Liver (tissue), 9 donors: ENCODE data around the gene P2RY14. TPM values are rescaled to one million over a fixed set of nuclear protein-coding genes. Genes with fewer than 3 reads are reported as not detected.

Experiments
- DNase-seq: peaks from one replicate; pipeline ENCODE4 v3.0.0-alpha.2; 2017; ENCODE audit warnings: low spot score
- H3K27ac ChIP-seq, 2 donors: one replicate each; pipeline ENCODE4 v1.7.0; 2013; ENCODE audit warnings: inconsistent platforms in 2 of 2, low read length in 2 of 2, control low read depth in 1 of 2, low read depth in 1 of 2, mild to moderate bottlenecking in 1 of 2
- H3K27me3 ChIP-seq, 4 donors: one replicate each; pipeline versions ENCODE4 v1.6.1 to v1.7.0; 2013; ENCODE audit warnings: low read length in 3 of 4, inconsistent platforms in 1 of 4, mild to moderate bottlenecking in 1 of 4, moderate library complexity in 1 of 4; ENCODE audit not compliant: control insufficient read depth in 4 of 4, insufficient read depth in 4 of 4
- H3K36me3 ChIP-seq, 4 donors: one replicate each; pipeline versions ENCODE4 v1.6.1 to v1.7.0; 2013; ENCODE audit warnings: low read length in 3 of 4, mild to moderate bottlenecking in 3 of 4, low read depth in 1 of 4, moderate library complexity in 1 of 4; ENCODE audit not compliant: control insufficient read depth in 4 of 4, insufficient read depth in 3 of 4
- H3K4me1 ChIP-seq, 4 donors: one replicate each; pipeline versions ENCODE4 v1.6.1 to v1.7.0; 2013; ENCODE audit warnings: low read length in 3 of 4, mild to moderate bottlenecking in 3 of 4, moderate library complexity in 1 of 4; ENCODE audit not compliant: control insufficient read depth in 4 of 4, insufficient read depth in 4 of 4
- H3K4me3 ChIP-seq, 3 donors: one replicate each; pipeline versions ENCODE4 v1.6.1 to v1.7.0; 2013; ENCODE audit warnings: low read length in 3 of 3, control low read depth in 1 of 3, low read depth in 1 of 3, mild to moderate bottlenecking in 1 of 3
- H3K9ac ChIP-seq, 2 donors: one replicate each; pipeline ENCODE4 v1.7.0; 2013; ENCODE audit warnings: low read length in 2 of 2, mild to moderate bottlenecking in 2 of 2, moderate library complexity in 2 of 2, control low read depth in 1 of 2, low read depth in 1 of 2
- H3K9me3 ChIP-seq, 4 donors: one replicate each; pipeline versions ENCODE4 v1.6.1 to v1.7.0; 2013; ENCODE audit warnings: low read length in 3 of 4; ENCODE audit not compliant: control insufficient read depth in 4 of 4
- EGR1 ChIP-seq, 2 donors: IDR thresholded peaks; 2 replicates each; pipeline ENCODE4 v1.6.1; 2016 to 2018; ENCODE audit warnings: antibody characterized with exemption in 2 of 2, low read depth in 2 of 2
- FOXA1 ChIP-seq: IDR thresholded peaks from 2 replicates; pipeline ENCODE4 v1.6.1; 2016; ENCODE audit warnings: antibody characterized with exemption
- FOXA2 ChIP-seq: IDR thresholded peaks from 2 replicates; pipeline ENCODE4 v1.6.1; 2016; ENCODE audit warnings: antibody characterized with exemption
- GABPA ChIP-seq, 2 donors: IDR thresholded peaks in 1 of 2; conservative IDR thresholded peaks in 1 of 2; 2 replicates each; pipeline ENCODE4 v1.6.1; 2016; ENCODE audit warnings: antibody characterized with exemption in 2 of 2, mild to moderate bottlenecking in 1 of 2, moderate library complexity in 1 of 2
- HNF4A ChIP-seq, 2 donors: conservative IDR thresholded peaks; 2 replicates each; pipeline ENCODE4 v1.6.1; 2016; ENCODE audit warnings: antibody characterized with exemption in 2 of 2, mild to moderate bottlenecking in 2 of 2
- HNF4G ChIP-seq: IDR thresholded peaks from 2 replicates; pipeline ENCODE4 v1.6.1; 2016; ENCODE audit warnings: antibody characterized with exemption
- JUND ChIP-seq, 2 donors: IDR thresholded peaks; 2 replicates each; pipeline ENCODE4 v1.6.1; 2016; ENCODE audit warnings: antibody characterized with exemption in 2 of 2
- NR2F2 ChIP-seq: IDR thresholded peaks from 2 replicates; pipeline ENCODE4 v1.6.1; 2016; ENCODE audit warnings: antibody characterized with exemption
- RAD21 ChIP-seq, 2 donors: IDR thresholded peaks; 2 replicates each; pipeline ENCODE4 v1.6.1; 2016; ENCODE audit warnings: antibody characterized with exemption in 2 of 2, mild to moderate bottlenecking in 2 of 2
- RXRA ChIP-seq, 2 donors: IDR thresholded peaks; 2 replicates each; pipeline ENCODE4 v1.6.1; 2017 to 2018; ENCODE audit warnings: antibody characterized with exemption in 2 of 2, mild to moderate bottlenecking in 1 of 2
- SP1 ChIP-seq: IDR thresholded peaks from 2 replicates; pipeline ENCODE4 v1.6.1; 2018; ENCODE audit warnings: antibody characterized with exemption, mild to moderate bottlenecking
- TAF1 ChIP-seq: conservative IDR thresholded peaks from 2 replicates; pipeline ENCODE4 v1.6.1; 2016; ENCODE audit warnings: antibody characterized with exemption, mild to moderate bottlenecking
- YY1 ChIP-seq: IDR thresholded peaks from 2 replicates; pipeline ENCODE4 v1.6.1; 2016; ENCODE audit warnings: antibody characterized with exemption, mild to moderate bottlenecking
- WGBS: extraction: QIAGEN DNeasy Blood & Tissue Kit; methylation state at CpG from one replicate; pipeline ENCODE4 v1.1.7; 2013; 5-methylcytosine and 5-hydroxymethylcytosine counted together
- polyA plus RNA-seq, 2 donors: library from polyadenylated mRNA; stranded (reverse) in 1 of 2; unstranded in 1 of 2; fragments of 200-250 nt in 1 of 2; fragments of >200 nt in 1 of 2; fragmentation: Nextera tagmentation in 1 of 2; extraction: Ambion mirVana in 1 of 2; gene quantifications; one replicate each; pipeline versions ENCODE4 v1.2.1 to v1.2.3, GENCODE V29; 2013 to 2015
- total RNA-seq, 2 donors: library from RNA; depleted of rRNA; stranded (reverse); fragments of >200 nt; gene quantifications; one replicate each; pipeline ENCODE4 v1.2.3, GENCODE V29; 2014
- TF ChIP-seq, protein P1 (sequence below): IDR thresholded peaks from 2 replicates; pipeline ENCODE4 v1.6.1; 2016; ENCODE audit warnings: antibody characterized with exemption, mild to moderate bottlenecking
- TF ChIP-seq, protein P2 (sequence below): IDR thresholded peaks from 2 replicates; pipeline ENCODE4 v1.6.1; 2016; ENCODE audit warnings: antibody characterized with exemption
- TF ChIP-seq, protein P3 (sequence below): fragments of 150-350 bp; IDR thresholded peaks from 2 replicates; pipeline ENCODE4 v1.5.1; 2017; ENCODE audit warnings: improper control_type of control experiment, low read depth, low read length; ENCODE audit not compliant: missing input control
- TF ChIP-seq, protein P4 (sequence below): IDR thresholded peaks from 2 replicates; pipeline ENCODE4 v1.6.1; 2016; ENCODE audit warnings: antibody characterized with exemption
- TF ChIP-seq, protein P5 (sequence below): IDR thresholded peaks from 2 replicates; pipeline ENCODE4 v1.6.1; 2016; ENCODE audit warnings: antibody characterized with exemption
- donor health status: healthy.
- donor health status: healthy.
- donor health status: healthy.
- donor health status: healthy.
- donor health status: healthy.

P2RY14 gene
- total and polyA plus RNA-seq, 4 donors, result 0.10 to 0.37 (median 0.22) TPM

DNA sequence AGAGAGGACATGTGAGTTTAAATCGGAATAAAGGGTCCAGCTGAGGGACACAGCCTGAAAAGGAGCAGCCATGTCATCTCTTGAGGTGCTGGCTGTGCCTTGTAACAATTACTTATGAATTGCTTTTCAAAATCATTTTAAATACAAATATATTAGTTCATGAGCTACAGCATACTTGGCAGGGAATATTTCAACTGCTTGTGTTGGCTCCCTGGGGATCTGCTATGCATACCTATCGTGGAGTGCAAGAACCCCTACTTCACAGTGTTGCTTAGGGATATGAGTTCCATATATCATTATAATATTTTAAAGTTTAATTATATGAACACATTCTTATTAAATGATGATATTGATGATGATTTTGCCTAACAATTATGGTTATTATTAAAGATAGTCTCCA, 19.1 kb upstream of the P2RY14 start:
- no peak overlapping the region for H3K9ac ChIP-seq
- TF ChIP-seq JUND (IDR thresholded peaks at IDR 0.05) (no peak), SP1 (no peak), RXRA (IDR thresholded peaks at IDR 0.05) (no peak), TAF1 (no peak), GABPA (IDR thresholded peaks at IDR 0.05 in 1 of 2, conservative IDR thresholded peaks at IDR 0.05 in 1 of 2) (no peak), HNF4A (conservative IDR thresholded peaks at IDR 0.05) (no peak), YY1 (no peak), EGR1 (IDR thresholded peaks at IDR 0.05; ENCODE audit: low read depth in 2 of 2) (no peak), HNF4G (no peak), FOXA1 (no peak), NR2F2 (no peak)
- TF ChIP-seq, protein P1, sequence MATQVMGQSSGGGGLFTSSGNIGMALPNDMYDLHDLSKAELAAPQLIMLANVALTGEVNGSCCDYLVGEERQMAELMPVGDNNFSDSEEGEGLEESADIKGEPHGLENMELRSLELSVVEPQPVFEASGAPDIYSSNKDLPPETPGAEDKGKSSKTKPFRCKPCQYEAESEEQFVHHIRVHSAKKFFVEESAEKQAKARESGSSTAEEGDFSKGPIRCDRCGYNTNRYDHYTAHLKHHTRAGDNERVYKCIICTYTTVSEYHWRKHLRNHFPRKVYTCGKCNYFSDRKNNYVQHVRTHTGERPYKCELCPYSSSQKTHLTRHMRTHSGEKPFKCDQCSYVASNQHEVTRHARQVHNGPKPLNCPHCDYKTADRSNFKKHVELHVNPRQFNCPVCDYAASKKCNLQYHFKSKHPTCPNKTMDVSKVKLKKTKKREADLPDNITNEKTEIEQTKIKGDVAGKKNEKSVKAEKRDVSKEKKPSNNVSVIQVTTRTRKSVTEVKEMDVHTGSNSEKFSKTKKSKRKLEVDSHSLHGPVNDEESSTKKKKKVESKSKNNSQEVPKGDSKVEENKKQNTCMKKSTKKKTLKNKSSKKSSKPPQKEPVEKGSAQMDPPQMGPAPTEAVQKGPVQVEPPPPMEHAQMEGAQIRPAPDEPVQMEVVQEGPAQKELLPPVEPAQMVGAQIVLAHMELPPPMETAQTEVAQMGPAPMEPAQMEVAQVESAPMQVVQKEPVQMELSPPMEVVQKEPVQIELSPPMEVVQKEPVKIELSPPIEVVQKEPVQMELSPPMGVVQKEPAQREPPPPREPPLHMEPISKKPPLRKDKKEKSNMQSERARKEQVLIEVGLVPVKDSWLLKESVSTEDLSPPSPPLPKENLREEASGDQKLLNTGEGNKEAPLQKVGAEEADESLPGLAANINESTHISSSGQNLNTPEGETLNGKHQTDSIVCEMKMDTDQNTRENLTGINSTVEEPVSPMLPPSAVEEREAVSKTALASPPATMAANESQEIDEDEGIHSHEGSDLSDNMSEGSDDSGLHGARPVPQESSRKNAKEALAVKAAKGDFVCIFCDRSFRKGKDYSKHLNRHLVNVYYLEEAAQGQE, result no peak
- TF ChIP-seq, protein P2, sequence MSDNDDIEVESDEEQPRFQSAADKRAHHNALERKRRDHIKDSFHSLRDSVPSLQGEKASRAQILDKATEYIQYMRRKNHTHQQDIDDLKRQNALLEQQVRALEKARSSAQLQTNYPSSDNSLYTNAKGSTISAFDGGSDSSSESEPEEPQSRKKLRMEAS, result no peak
- TF ChIP-seq, protein P3, sequence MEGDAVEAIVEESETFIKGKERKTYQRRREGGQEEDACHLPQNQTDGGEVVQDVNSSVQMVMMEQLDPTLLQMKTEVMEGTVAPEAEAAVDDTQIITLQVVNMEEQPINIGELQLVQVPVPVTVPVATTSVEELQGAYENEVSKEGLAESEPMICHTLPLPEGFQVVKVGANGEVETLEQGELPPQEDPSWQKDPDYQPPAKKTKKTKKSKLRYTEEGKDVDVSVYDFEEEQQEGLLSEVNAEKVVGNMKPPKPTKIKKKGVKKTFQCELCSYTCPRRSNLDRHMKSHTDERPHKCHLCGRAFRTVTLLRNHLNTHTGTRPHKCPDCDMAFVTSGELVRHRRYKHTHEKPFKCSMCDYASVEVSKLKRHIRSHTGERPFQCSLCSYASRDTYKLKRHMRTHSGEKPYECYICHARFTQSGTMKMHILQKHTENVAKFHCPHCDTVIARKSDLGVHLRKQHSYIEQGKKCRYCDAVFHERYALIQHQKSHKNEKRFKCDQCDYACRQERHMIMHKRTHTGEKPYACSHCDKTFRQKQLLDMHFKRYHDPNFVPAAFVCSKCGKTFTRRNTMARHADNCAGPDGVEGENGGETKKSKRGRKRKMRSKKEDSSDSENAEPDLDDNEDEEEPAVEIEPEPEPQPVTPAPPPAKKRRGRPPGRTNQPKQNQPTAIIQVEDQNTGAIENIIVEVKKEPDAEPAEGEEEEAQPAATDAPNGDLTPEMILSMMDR, result no peak
- TF ChIP-seq, protein P4, sequence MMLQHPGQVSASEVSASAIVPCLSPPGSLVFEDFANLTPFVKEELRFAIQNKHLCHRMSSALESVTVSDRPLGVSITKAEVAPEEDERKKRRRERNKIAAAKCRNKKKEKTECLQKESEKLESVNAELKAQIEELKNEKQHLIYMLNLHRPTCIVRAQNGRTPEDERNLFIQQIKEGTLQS, result no peak
- H3K4me1 ChIP-seq, result no peaks in the 10 kb centered on the region
- no peak overlapping the region for H3K4me3 ChIP-seq
- H3K27me3 ChIP-seq, result peaks cover 0 to 2% (median 0%) of the 10 kb centered on the region in 4 donors
- no peaks in the 10 kb centered on the region for H3K36me3 ChIP-seq
- DNase-seq, result no peak
- H3K9me3 ChIP-seq, result no peaks in the 10 kb centered on the region
- WGBS, result 67% methylated on average over 2 of the region's 2 CpGs
- H3K27ac ChIP-seq, result no peak overlapping the region

DNA sequence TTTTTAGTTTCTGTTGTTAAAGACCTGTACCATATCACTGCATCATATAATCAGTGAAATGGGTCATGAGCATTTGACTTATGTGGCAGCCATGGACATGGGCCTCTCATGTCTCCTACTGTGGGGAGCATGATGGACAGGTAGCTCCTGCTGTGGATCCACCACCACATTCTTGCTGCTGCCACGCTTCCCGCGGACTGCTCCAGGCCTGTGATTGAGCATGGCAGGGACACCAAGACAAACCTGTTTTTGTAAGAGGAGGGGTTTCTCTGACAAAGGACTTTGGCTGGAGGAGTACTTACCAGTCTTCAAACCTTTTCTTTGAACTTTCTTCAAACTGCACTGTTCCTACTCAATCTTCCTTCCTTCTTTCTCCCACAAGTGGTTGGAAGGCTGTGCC, 17.9 kb upstream of the P2RY14 start:
- Histone ChIP-seq H3K27ac (no peak overlapping the region), H3K4me3 (no peak overlapping the region), H3K9me3 (no peaks in the 10 kb centered on the region), H3K36me3 (no peaks in the 10 kb centered on the region), H3K27me3 (peaks cover 0 to 2% (median 0%) of the 10 kb centered on the region in 4 donors), H3K4me1 (no peaks in the 10 kb centered on the region), H3K9ac (no peak overlapping the region)
- WGBS, result 84% methylated on average over 3 of the region's 3 CpGs
- no peak for TF ChIP-seq EGR1 (IDR thresholded peaks at IDR 0.05; ENCODE audit: low read depth in 2 of 2)
- TF ChIP-seq GABPA (IDR thresholded peaks at IDR 0.05 in 1 of 2, conservative IDR thresholded peaks at IDR 0.05 in 1 of 2), result no peak
- TF ChIP-seq RAD21 (IDR thresholded peaks at IDR 0.05), result no peak
- TF ChIP-seq, protein P5, sequence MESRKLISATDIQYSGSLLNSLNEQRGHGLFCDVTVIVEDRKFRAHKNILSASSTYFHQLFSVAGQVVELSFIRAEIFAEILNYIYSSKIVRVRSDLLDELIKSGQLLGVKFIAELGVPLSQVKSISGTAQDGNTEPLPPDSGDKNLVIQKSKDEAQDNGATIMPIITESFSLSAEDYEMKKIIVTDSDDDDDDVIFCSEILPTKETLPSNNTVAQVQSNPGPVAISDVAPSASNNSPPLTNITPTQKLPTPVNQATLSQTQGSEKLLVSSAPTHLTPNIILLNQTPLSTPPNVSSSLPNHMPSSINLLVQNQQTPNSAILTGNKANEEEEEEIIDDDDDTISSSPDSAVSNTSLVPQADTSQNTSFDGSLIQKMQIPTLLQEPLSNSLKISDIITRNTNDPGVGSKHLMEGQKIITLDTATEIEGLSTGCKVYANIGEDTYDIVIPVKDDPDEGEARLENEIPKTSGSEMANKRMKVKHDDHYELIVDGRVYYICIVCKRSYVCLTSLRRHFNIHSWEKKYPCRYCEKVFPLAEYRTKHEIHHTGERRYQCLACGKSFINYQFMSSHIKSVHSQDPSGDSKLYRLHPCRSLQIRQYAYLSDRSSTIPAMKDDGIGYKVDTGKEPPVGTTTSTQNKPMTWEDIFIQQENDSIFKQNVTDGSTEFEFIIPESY, result no peak
- no peak for TF ChIP-seq SP1
- no peak for TF ChIP-seq TAF1
- TF ChIP-seq JUND (IDR thresholded peaks at IDR 0.05), result no peak
- no peak for TF ChIP-seq FOXA1
- TF ChIP-seq YY1, result no peak
- TF ChIP-seq, protein P2, result no peak
- TF ChIP-seq HNF4A (conservative IDR thresholded peaks at IDR 0.05), result no peak
- TF ChIP-seq NR2F2, result no peak
- TF ChIP-seq FOXA2, result no peak
- no peak for DNase-seq
